ENCODE data around the gene NLRC5. TPM values are rescaled to one million over a fixed set of nuclear protein-coding genes. Genes with fewer than 3 reads are reported as not detected.
"Not testable (repeated sequence)": the region's sequence is repeated elsewhere in the genome, so short reads cannot be mapped to it uniquely, and the experiment has no call there.

Gene NLRC5
- total RNA-seq, 1 donor from 2014 or later, result 34.5 TPM

GRCh38 chr16:56964243-56965148, 24.9 kb upstream of the NLRC5 start:
- peak; percentile 90 for DNase-seq

DNA sequence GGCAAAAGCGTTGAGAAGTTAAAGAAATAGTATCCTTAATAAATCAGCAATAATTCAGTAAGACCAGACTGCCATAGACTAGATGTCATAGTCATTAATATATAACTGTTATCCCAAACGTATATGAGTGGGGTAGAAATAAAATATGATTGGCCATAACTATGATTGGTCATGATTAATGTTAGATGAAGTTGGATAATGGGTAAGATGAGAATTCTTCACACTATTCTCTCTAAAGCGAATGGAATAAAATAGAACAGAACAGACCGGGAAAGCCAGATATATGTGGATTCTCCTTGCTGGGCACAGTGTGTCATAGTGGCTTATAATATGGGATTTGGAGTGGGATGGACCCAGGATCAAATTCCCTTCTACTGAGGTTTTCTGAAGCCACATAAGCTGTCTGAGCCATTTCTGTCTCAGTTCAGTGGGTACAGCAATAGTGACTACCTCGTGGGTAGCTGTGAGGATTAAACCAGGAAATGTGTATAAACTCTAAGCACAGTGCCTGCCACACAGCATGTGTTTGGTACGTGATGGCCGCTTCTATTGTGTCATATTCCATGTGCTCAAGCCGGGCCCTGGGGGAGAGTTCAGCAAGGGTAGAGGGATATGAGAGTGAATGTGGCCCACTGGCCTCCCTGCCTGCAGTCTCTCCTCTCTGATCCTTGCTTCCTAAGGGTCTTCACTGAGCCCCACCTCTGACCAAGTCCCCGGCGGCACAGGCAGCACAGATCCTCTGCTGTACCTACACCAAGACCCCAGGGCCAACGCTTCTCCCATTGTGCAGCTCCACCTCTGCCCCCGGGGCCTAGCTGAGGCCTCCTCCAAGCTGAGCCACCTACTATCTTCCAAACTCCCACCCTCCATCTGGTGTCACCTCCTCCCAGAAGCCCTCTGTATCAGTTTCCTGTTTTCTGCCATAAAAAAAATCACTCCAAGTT, 23.9 kb upstream of the NLRC5 start:
- peak; percentile 11 for DNase-seq

DNA sequence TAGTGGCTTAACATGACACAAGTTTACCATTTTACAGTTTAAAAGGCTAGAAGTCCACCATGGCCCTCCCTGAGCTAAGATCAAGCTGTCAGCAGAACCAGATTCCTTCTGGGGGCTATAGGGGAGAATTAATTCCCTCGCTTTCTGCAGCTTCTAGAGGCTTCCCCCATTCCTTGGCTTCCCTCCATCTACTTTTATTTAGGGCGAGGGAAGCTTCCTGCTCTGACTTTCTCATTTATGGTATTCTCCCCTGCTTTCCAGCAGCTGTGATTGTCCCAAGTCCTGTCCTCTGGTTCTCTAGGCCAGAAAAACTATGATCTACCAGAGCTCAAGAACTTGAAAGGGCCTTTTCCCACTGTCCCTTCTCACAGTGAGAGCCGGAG, 23.3 kb upstream of the NLRC5 start:
- peak; percentile 21 for DNase-seq

- DNase-seq, result no peak
Observed at GRCh38 chr16:56967733-56968132, 21.6 kb upstream of the NLRC5 start.

DNA sequence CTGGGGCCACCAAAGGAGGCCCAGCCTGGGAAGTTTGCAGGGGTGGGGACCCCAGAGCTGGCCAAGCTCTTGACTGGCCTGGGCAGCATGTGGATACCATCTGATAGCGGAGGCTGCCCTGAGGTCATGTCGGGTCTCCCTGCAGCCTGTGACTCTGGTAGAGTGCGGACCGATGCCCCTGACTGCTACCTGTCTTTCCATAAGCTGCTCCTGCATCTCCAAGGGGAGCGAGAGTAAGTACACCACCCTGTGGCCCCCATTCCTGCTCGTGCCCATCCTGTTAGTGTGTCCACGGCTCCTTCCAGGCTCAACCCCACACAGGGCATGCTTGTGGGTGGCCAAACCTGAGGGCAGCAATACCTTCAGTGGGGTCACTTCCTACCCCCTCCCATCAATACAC, 19.6 kb upstream of the NLRC5 start:
- DNase-seq, result no peak

GRCh38 chr16:56970934-56971767, 18.2 kb upstream of the NLRC5 start:
- DNase-seq, result no peak

GRCh38 chr16:56971768-56972043, 17.7 kb upstream of the NLRC5 start:
- no peak for DNase-seq

DNA sequence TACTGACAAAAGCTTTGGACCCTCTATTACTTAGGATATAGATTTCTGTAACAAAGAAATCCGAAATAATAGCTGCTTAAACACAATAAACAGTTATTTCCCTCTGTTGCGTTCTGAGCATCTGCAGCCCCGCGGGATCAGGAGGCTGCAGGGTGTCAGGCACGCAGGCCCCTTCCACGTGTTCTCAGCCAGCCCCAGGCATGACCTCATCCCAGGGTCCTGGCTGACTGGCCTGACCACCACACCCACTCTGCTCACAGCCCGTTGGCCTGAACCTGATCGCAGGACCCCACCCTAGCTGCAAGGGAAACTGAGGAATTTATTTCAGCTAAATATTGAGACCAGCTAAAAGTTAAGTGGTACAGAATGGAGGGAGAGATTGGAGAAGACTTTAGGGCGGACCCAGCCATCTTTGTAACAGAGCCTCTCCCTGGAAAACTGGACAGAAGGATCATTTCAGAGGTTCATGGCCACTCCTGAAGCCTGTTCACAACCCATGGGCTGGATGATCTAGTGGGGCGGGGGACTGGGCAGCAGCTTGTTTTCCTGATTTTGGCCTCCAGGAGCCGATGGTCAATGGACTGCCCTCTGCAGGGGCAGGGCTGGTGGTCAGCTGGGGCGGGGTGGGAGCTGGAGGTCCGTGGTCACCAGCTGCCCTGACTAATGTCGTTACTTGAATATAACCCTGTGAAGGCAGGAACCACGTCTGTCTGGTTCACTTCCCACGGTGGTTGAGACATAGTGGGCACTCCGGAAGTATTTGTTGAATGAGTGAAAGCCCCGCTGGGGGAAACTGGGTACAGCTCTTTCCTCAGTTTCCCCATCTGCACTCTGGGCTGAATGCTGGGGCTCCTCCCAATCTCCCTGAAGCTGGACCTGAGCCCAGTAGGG, 16.7 kb upstream of the NLRC5 start:
- DNase-seq, result no peak

GRCh38 chr16:56973294-56973689, 16.1 kb upstream of the NLRC5 start:
- no peak for DNase-seq

DNA sequence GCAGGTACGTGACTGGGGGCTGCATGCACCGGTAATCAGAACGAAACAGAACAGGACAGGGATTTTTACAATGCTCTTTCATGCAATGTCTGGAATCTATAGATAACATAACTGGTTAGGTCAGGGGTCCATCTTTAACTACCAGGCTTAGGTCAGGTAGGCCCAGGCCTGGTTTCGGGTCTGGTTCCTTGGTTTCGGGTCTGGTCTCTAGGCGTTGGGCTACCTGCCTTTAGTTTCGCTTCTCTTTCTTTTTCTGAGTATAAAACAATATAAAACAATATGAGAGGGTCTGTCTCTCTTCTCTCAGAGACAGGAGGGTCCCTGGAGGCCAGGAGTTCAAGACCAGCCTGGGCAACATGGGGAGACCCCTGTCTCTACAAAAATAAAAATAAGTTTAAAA, 15.5 kb upstream of the NLRC5 start:
- DNase-seq, result not testable (repeated sequence)

GRCh38 chr16:56974549-56975300, 14.6 kb upstream of the NLRC5 start:
- DNase-seq, result no peak

DNA sequence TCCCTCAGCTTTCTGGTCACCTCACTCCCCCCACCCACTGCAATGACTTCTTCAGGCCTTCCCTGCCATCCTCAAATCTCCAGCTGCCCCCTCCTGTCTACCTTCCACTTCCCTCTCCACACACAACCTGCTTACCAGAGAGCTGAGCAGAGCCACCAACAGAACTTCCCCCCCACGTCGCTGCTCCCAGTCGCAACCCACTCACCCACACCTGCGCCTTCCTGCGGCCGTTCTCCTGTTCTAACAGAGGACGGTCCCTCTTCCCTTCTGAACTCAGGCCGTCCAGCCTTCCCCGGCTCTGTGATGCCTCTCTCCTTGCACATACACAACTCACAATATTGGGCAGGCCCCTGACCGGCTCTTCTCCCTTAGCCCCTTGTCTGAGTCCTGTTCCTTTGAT, 13.6 kb upstream of the NLRC5 start:
- DNase-seq, result no peak

GRCh38 chr16:56977216-56977615, 12.1 kb upstream of the NLRC5 start:
- DNase-seq, result no peak

GRCh38 chr16:56977823-56978430, 11.4 kb upstream of the NLRC5 start:
- DNase-seq, result no peak

GRCh38 chr16:56980201-56980535, 9.2 kb upstream of the NLRC5 start:
- DNase-seq, result no peak

GRCh38 chr16:56980792-56981724, 8.3 kb upstream of the NLRC5 start:
- DNase-seq, result no peak

DNA sequence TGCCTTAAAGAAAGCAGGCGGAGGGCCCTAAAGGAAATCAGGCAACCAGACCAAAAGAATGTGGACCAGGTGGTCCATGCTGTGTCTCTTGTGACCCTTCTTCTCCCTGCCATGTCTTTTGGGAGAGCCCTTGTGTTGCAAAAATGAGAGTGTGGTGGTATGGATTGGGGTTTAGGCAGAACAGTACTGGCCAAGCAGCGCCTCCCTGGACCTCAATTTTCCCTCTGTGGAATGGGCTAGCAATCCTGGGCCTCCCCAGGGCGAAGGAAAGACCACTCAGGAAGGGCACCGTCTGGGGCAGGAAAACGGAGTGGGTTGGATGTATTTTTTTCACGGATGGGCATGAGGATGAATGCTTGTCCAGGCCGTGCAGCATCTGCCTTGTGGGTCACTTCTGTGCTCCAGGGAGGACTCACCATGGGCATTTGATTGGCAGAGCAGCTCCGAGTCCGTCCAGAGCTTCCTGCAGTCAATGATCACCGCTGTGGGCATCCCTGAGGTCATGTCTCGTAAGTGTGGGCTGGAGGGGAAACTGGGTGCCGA, 7.6 kb upstream of the NLRC5 start:
- no peak for DNase-seq

DNA sequence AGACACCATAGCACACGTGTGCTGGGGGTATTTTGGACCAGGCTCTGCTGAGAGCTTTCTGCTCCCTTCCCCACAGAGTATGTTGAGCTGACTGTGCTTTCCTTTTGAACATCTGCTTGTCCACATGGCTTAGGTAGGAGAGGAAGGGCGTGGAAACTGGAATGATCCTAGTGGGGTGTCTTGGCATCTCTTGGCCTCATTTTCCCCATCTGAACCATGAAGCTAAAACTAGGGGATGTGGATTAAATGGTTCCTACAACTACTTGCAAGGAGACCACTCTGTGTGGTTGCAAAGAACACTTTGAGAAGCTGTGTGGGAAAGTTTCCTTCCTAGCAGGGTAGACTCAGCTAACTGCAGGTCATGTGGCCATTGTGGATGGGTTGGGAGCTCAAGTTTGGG, 6.7 kb upstream of the NLRC5 start:
- no peak for DNase-seq

- no peak for DNase-seq
Observed at GRCh38 chr16:56983211-56983751, 6.1 kb upstream of the NLRC5 start.
